Measurements from ENCODE around the gene GAPT. TPM values are rescaled to one million over a fixed set of nuclear protein-coding genes. Genes with fewer than 3 reads are reported as not detected.

GAPT gene
- not detected for total RNA-seq

DNA sequence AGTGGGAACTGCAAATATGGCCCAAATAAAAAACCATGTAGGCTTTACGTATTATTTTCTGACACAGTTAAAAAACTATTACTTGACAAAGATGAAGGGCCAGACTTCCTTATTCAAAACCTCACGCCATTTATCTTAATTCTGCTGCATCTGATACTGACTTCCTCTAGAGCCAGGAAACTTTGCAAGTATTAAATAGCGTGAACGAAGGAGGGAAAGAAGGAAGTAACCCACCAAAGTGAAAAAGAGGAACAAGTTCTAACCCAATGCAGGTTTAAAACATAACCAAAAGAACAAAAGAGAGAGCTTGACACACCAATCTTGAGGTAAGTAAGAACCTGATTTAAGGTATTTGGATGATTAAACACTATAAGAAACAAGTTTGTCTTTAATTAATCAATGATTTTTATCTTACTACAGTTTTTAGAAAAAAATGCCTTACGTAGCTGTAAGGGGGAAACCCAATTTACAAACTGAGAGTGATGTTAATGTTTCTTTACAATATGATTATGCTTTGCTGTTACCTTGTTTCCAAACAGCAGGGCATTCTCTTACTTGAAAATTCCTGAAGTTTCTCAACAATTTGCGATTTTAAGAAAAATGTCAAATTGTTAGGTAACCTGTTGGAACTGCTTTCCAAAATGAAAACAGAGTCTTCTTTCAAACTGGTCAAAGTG is at the start of gene GAPT:
Gene GAPT, plus strand, starts transcription at position 220 of the 677 bp plus-strand sequence. CDS start 3,102 bp downstream, outside the sequence.

GRCh38 chr5:58460002-58460731 is 31.1 kb upstream of the GAPT start, which contains the start of gene PLK2:
PLK2 (minus strand) TSS chr5:58460086; CDS start chr5:58459959, 127 bp downstream.

Small RNAs within 50 kb of the gene (small RNA-seq; reads per million reads assigned to genes)
- gene MIR548AE2, result 0 reads per million in 2 donors

Other genes starting within 250 kb of the GAPT start
- gene PLK2, start 31.3 kb upstream of the GAPT start, total RNA-seq, result 100 to 1,000 TPM; 105 to 187 TPM
- gene RAB3C, start 91.6 kb downstream of the GAPT start, total RNA-seq, result under 1 TPM in 1 of 2 donors, not detected in 1; under 0.01 TPM